Stimulated activated CD4-positive, alpha-beta T cell treated with anti-CD3 and anti-CD28 coated beads, TNF-alpha, amount 100 ng/mL, for 4 hours (primary cell): ENCODE data around the gene TMEM169.
"Not testable (repeated sequence)": the region's sequence is repeated elsewhere in the genome, so short reads cannot be mapped to it uniquely, and the experiment has no call there.

Source experiments
- DNase-seq, 3 experiments: peaks; one replicate each; pipeline ENCODE4 v3.0.0-alpha.2; 2020; ENCODE audit warnings: low read depth in 3 of 3

TMEM169 gene

GRCh38 chr2:216131175-216131926, 49.6 kb downstream of the TMEM169 start:
- DNase-seq: no peak

DNA sequence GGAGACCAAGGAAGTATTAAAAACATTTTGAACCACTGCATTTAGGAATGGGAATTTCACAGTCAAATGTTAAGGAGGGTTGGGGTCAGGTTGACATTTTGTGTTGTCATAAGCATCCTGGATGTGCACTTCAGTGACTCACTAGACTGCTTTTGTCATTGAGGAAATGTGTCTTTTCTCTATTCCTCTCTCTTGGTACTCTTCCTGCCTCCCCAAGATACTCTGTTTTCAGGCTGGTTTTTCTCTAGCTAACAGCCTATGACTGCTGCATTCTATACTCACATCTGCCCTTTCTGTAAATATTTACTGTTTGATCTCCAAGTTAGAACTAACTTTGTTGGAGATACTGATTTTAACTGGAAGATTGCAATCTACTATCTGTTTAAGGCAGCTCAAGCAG, 50.9 kb downstream of the TMEM169 start:
- DNase-seq: no peak

DNA sequence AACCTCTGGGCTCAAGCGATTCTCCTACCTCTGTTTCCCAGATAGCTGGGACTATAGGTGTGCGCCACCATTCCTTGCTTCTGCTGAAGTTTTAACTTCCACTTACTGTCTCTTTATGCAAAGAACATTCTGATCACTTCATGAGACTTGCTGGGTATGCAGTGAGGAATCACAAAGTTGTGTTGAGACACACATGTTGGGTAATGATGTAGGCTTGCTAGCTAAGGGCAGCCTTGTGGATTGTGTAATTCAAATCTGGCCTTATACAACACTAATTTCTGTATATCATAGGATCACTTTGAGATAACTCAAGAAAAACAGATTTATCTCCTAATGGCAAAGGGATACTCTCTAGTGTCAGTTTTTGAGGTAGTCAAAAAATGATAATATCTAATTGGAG, 51.7 kb downstream of the TMEM169 start:
- no peak for DNase-seq

- DNase-seq: no peak
Observed at GRCh38 chr2:216134958-216135541, 53.3 kb downstream of the TMEM169 start.

DNA sequence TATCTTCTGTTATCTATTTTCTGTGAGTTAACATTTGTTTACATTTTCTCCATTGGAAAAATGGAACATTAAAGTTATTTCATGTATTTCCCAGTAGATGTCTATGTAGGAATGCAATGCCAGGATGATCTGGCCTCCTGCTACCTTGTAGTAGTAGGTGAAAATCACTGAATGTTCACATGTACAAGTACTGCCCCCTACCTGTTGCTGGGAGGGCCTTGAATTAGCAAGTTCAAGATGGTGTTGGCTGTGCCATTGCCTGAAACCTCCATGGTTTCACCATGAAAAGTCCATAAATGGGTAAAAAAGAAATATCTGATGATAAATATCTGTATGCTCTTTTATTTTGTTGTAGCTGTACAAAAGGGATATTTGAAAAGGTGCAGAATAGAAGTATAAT, 58.2 kb downstream of the TMEM169 start:
- no peak for DNase-seq

DNA sequence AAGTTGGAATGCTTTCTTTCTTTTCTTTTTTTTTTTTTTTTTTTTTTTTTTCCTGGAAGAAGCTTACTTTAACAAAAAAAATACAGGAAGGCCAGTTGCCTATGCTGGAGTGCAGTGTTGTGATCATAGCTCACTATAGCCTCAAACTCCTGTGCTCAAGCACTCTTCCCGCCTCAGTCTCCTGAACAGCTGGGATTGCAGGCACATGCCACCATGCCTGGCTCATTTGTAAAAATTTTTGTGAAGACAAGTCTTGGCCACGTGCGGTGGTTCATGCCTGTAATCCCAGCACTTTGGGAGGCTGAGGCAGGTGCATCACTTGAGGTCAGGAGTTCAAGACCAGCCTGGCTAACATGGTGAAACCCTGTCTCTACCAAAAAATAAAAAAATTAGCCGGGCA, 59.8 kb downstream of the TMEM169 start:
- DNase-seq: not testable (repeated sequence)

DNA sequence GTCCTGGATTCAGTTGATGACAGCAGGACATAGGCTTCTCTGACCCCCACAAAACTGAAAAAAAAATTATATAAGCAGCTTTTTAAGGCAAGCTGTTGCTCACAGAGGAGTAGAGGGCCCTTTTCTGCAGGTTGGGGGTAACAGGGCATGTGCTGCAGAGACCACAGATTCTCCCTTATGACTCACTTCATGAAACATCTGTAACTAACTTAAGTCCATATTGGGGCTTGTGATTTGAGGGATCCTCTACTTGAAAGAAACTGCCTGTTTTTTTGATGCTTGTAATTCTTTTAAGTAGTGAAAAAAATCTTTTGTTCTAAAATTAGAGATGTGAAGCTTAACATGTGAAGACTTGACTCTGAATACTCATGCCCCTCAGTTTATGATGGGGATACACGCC, 60.8 kb downstream of the TMEM169 start:
- no peak for DNase-seq

DNA sequence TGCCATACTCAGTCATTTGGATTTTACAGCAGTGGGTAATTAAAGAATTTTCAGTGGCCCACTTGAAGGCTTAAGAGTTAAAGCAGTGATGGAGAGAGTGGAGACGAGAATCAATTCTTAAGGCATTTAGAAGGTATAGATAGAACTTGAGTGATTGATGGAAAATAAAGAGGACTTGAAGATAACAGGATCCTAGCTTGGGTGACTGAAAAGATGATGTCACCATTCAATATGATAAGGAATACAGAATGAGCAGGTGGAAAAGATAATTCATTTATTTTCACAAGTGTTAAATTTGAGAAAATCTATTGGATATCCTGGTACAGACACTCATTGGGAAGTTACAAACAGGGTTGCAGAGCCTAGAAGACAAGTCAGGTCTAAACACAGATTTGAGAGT, 62.7 kb downstream of the TMEM169 start:
- DNase-seq: no peak

GRCh38 chr2:216144857-216145256, 63.1 kb downstream of the TMEM169 start:
- no peak for DNase-seq

DNA sequence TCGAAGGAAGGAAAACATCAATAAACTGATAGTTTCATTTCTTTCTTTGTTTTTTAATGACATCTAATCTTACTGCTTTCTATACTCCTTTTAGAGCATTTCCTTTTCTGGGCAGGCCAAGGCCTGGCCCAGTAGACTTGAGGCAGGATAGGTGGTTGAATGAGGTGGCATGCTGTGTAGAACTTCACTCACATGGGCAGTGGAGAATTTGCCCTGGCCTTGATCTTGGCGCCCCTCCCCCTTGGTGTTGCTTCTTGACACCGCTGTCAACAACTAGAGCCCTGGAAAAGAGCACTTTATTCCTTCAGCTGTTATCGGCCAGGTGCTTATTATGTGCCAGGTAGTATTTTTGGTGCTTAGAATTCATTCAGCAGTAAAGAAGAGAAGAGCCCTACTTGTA, 64.9 kb downstream of the TMEM169 start:
- no peak for DNase-seq

GRCh38 chr2:216147172-216148131, 65.7 kb downstream of the TMEM169 start:
- DNase-seq: no peak

GRCh38 chr2:216148983-216149382, 67.3 kb downstream of the TMEM169 start:
- DNase-seq: no peak

DNA sequence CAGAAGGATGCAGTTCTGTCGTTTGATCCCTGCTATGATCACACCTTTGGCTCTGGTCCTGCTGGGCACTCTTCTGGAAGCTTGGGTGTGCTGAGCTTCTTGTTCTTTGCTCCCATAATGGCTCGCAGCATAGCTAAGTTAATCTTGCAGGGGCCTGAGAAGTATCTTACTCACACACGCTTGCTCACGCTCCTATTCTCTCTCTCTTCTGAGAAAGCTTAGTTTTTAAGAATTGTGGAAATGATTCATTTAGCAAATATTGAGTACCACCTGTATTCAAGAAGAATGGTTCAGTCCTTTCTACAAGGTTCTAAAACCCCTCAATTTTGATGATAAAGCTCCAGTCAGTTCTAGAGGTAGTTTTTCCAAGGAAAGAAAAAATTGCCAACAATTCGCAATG, 68.0 kb downstream of the TMEM169 start:
- no peak for DNase-seq

DNA sequence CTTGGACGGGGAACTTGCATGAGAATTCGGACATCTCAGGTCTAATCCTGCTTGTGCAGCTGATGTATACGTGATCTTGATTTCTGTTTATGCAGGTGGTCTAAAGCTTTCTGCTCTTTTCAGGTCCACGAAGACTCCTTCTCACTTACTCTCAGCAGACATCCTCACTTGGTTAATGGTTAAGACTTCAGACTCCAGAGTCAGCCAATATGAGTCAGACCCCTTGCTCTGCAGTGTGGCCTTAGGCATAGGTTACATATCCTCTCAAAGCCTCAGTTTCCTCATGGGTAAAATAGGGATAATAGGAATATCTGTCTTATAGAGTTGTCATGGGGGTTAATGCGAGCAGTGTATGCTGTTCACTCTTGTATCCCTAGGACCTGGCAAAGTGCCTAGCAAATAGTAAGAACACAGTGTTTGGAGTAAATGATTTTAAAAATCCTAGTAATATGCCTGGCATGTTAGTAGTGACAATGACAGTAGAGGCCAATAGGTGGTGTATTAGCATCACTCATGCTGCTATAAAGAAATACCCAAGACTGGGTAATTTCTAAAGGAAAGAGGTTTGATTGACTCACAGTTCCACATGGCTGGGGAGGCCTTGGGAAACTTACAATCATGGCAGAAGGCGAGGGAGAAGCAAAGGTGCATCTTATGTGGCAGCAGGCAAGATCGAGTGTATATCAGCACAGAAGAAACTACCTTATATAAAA, 69.8 kb downstream of the TMEM169 start:
- DNase-seq: no peak
